ENCODE data around the gene ASXL2. TPM values are rescaled to one million over a fixed set of nuclear protein-coding genes. Genes with fewer than 3 reads are reported as not detected.

Gene ASXL2
- total RNA-seq, 1 experiment from 2014 or later, result 34.5 TPM

DNA sequence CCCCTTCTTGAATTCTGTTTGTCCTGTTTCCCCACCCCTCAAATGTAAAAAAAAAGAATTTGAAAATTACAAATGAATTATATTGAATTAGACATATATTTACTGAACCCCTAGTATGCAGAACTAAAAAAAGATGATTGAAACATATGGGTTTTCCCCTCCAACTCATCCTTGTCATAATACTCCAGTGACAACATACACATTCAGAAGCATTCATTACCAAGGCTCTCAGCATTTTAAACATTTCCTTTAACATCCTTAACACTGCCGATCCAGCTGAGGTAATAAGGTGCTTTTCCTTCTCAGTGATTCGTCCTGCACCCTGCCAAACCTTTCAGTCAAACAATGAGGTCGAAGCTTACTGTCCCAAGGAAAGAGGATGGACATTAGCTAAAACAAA is 151.8 kb downstream of the ASXL2 start:
- no peaks in the 10 kb centered on the region for H3K4me1 ChIP-seq (ENCODE audit: insufficient read depth, low read length, poor library complexity, severe bottlenecking)
- no peak overlapping the region for H3K27ac ChIP-seq (ENCODE audit: low read depth, low read length, poor library complexity, severe bottlenecking)
- TF ChIP-seq EZH2 (IDR thresholded peaks at IDR 0.05; ENCODE audit: borderline replicate concordance, low read depth, low read length, poor library complexity, severe bottlenecking), result no peak
- TF ChIP-seq, protein P1, sequence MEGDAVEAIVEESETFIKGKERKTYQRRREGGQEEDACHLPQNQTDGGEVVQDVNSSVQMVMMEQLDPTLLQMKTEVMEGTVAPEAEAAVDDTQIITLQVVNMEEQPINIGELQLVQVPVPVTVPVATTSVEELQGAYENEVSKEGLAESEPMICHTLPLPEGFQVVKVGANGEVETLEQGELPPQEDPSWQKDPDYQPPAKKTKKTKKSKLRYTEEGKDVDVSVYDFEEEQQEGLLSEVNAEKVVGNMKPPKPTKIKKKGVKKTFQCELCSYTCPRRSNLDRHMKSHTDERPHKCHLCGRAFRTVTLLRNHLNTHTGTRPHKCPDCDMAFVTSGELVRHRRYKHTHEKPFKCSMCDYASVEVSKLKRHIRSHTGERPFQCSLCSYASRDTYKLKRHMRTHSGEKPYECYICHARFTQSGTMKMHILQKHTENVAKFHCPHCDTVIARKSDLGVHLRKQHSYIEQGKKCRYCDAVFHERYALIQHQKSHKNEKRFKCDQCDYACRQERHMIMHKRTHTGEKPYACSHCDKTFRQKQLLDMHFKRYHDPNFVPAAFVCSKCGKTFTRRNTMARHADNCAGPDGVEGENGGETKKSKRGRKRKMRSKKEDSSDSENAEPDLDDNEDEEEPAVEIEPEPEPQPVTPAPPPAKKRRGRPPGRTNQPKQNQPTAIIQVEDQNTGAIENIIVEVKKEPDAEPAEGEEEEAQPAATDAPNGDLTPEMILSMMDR (conservative IDR thresholded peaks at IDR 0.05; ENCODE audit: low read depth, low read length), result no peak
- intact Hi-C loops (cut with micrococcal nuclease; ENCODE audit: unreplicated experiment), result no loop called here
- H3K9me3 ChIP-seq (ENCODE audit: low read depth, low read length, poor library complexity, severe bottlenecking), result no peaks in the 10 kb centered on the region
- CTCF ChIA-PET, result no interaction called here
- no peaks in the 10 kb centered on the region for H3K27me3 ChIP-seq (replicated peaks; ENCODE audit: insufficient read depth, low read depth, low read length, poor library complexity)
- H3K36me3 ChIP-seq (ENCODE audit: insufficient read depth, low read length, poor library complexity, severe bottlenecking), result no peaks in the 10 kb centered on the region
- DNase-seq (ENCODE audit: low spot score), result no peak
- POLR2A ChIA-PET (ENCODE audit: low non-redundant PET), result no interaction called here
- H3K4me3 ChIP-seq (ENCODE audit: low read depth, low read length, poor library complexity, severe bottlenecking), result no peak overlapping the region
- BruUV-seq (replicated peaks), result no TSS peak

DNA sequence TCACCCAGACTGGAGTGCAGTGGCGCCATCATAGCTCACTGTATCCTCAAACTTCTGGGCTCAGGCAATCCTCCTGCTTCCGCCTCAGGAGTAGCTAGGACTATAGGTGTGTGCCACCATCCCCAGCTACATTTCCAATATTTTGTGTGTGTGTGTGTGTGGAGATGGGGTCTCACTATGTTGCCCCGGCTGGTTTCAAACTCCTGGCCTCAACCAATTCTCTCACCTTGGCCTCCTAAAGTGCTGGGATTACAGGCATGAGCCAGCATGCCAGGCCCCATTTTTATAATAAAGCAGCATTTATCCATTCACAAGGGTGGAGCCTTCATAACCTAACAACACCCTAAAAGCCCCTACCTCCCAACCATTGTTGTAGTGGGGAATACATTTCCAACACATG is 152.4 kb downstream of the ASXL2 start:
- CTCF ChIA-PET, result no interaction called here
- POLR2A ChIA-PET (ENCODE audit: low non-redundant PET), result no interaction called here
- intact Hi-C loops (cut with micrococcal nuclease; ENCODE audit: unreplicated experiment), result no loop called here
- H3K4me3 ChIP-seq (ENCODE audit: low read depth, low read length, poor library complexity, severe bottlenecking), result no peak overlapping the region
- DNase-seq (ENCODE audit: low spot score), result no peak
- no peaks in the 10 kb centered on the region for H3K27me3 ChIP-seq (replicated peaks; ENCODE audit: insufficient read depth, low read depth, low read length, poor library complexity)
- no peaks in the 10 kb centered on the region for H3K9me3 ChIP-seq (ENCODE audit: low read depth, low read length, poor library complexity, severe bottlenecking)
- BruUV-seq (replicated peaks), result no TSS peak
- TF ChIP-seq, protein P1 (conservative IDR thresholded peaks at IDR 0.05; ENCODE audit: low read depth, low read length), result no peak
- TF ChIP-seq EZH2 (IDR thresholded peaks at IDR 0.05; ENCODE audit: borderline replicate concordance, low read depth, low read length, poor library complexity, severe bottlenecking), result no peak
- H3K27ac ChIP-seq (ENCODE audit: low read depth, low read length, poor library complexity, severe bottlenecking), result no peak overlapping the region
- H3K4me1 ChIP-seq (ENCODE audit: insufficient read depth, low read length, poor library complexity, severe bottlenecking), result no peaks in the 10 kb centered on the region
- no peaks in the 10 kb centered on the region for H3K36me3 ChIP-seq (ENCODE audit: insufficient read depth, low read length, poor library complexity, severe bottlenecking)

DNA sequence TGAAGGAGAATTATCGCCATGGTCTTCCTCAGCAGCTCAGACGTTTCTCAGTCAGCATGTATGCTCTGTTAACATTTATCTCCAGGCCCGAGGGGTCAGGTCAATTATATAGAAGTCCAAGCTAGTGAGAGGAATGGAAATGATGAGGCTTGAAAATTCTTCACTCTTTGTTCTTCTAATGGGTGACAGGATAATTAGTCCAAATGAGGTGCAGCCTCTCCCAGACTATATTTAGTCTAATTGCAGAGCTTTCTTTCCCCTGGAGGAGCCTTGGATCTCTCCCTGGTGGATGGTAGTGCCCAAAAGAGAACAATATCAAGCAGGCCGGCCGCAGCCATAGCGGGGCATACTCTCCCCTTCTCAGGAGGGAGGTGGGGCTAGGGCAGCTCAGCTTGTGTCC is 153.5 kb downstream of the ASXL2 start:
- no TSS peak for BruUV-seq (replicated peaks)
- ChIA-PET CTCF (no interaction called here), POLR2A (ENCODE audit: low non-redundant PET) (interaction anchor here (0.6 kb wide), 1 partner anchor 1025 kb away, joined by 11 read pairs; no protein-coding TSS in a partner anchor)
- no peaks in the 10 kb centered on the region for H3K36me3 ChIP-seq (ENCODE audit: insufficient read depth, low read length, poor library complexity, severe bottlenecking)
- no peak for TF ChIP-seq EZH2 (IDR thresholded peaks at IDR 0.05; ENCODE audit: borderline replicate concordance, low read depth, low read length, poor library complexity, severe bottlenecking)
- TF ChIP-seq, protein P1 (conservative IDR thresholded peaks at IDR 0.05; ENCODE audit: low read depth, low read length), result no peak
- H3K9me3 ChIP-seq (ENCODE audit: low read depth, low read length, poor library complexity, severe bottlenecking), result no peaks in the 10 kb centered on the region
- DNase-seq (ENCODE audit: low spot score), result no peak
- no peak overlapping the region for H3K27ac ChIP-seq (ENCODE audit: low read depth, low read length, poor library complexity, severe bottlenecking)
- H3K27me3 ChIP-seq (replicated peaks; ENCODE audit: insufficient read depth, low read depth, low read length, poor library complexity), result no peaks in the 10 kb centered on the region
- H3K4me1 ChIP-seq (ENCODE audit: insufficient read depth, low read length, poor library complexity, severe bottlenecking), result no peaks in the 10 kb centered on the region
- no peak overlapping the region for H3K4me3 ChIP-seq (ENCODE audit: low read depth, low read length, poor library complexity, severe bottlenecking)
- intact Hi-C loops (cut with micrococcal nuclease; ENCODE audit: unreplicated experiment), result no loop called here
